Retinal pigment epithelial cell (primary cell): ENCODE results near the gene SEC14L5.

Source experiments
- DNase-seq: peaks from one replicate; pipeline ENCODE4 v3.0.0-alpha.2; 2010; ENCODE audit warnings: low read depth
- H3K4me3 ChIP-seq: 2 replicates; pipeline ENCODE4 v1.5.1; 2011; ENCODE audit warnings: mild to moderate bottlenecking, low read length, control low read depth, moderate library complexity
- TF ChIP-seq, protein P1 (sequence below): conservative IDR thresholded peaks from 2 replicates; pipeline ENCODE4 v1.5.1; 2011; ENCODE audit warnings: low read depth, low read length, control low read depth, inconsistent platforms

SEC14L5 gene

DNA sequence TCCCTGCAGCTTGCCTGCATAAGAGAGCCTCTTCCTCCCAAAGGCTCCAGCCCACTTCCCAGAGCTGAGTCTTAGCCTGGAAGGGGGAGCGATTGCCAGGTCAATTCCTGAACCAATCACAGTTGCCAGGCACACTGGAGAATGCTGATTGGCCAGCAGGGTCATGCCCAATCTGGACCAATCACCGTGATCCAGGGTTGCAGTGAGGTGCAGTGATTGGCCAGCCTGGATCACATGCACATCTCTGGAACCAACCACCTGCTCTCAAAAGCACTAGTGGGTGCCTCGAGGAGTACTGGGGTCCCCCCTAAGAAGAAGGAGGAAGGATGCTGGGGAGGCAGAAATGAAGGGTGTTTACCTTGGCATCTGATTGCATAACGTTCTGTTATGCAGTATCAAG is 57.2 kb downstream of the SEC14L5 start:
- H3K4me3 ChIP-seq: no peak overlapping the region
- TF ChIP-seq, protein P1, sequence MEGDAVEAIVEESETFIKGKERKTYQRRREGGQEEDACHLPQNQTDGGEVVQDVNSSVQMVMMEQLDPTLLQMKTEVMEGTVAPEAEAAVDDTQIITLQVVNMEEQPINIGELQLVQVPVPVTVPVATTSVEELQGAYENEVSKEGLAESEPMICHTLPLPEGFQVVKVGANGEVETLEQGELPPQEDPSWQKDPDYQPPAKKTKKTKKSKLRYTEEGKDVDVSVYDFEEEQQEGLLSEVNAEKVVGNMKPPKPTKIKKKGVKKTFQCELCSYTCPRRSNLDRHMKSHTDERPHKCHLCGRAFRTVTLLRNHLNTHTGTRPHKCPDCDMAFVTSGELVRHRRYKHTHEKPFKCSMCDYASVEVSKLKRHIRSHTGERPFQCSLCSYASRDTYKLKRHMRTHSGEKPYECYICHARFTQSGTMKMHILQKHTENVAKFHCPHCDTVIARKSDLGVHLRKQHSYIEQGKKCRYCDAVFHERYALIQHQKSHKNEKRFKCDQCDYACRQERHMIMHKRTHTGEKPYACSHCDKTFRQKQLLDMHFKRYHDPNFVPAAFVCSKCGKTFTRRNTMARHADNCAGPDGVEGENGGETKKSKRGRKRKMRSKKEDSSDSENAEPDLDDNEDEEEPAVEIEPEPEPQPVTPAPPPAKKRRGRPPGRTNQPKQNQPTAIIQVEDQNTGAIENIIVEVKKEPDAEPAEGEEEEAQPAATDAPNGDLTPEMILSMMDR: no peak
- no peak for DNase-seq

DNA sequence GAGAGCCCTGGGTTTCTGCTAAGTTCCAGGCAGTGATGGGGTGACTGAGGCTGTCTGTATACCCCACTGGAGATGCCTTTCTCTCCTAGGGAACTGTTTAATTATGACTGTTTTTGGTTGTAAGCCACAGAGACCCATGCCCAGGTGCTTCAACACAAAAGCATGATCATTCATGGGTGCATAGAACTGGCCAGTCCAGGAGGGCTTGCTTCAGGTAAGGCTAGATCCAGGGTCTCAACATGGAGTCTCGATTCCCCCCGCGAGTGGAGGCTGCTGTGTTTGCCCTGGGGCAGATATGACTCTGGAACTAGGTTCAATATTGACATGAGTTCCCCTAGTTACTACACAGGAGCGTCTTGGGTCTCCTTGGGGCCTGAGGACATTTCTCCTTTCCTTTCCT is 57.8 kb downstream of the SEC14L5 start:
- DNase-seq: no peak
- TF ChIP-seq, protein P1: no peak
- H3K4me3 ChIP-seq: no peak overlapping the region

DNA sequence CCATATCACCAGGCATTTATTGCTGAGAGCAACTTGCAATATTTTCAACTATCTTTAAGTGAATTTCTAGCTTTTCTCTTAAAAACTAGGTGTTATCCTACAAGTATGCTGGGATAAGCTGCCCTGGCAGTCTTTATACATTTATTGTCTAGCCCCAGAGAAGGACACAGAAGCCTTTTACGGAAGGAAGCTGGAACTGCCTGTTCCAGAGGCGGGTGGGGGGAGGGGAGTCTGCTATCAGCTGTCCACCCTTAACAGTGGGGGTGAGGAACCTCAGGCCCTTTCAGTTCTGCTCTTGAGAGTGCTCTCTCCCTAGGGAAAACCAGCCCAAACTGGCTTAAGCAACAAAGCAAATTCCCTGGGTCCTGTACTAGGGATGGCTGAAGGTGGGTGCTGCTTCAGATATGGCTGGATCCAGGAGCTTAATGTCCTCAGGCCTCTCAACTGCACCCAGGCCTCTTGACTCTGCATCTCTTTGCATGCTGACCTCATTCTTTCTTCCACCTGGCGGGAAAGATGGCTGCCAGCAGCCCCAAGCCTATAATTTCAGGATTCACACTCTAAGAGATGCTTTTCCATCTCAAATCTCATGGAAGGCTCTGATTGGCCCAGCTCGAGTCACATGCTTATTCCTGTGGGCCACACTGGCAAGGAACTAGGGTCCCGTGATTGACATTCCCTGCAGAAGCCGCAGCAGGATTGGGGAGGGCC is 59.0 kb downstream of the SEC14L5 start:
- no peak overlapping the region for H3K4me3 ChIP-seq
- no peak for DNase-seq
- TF ChIP-seq, protein P1: no peak

DNA sequence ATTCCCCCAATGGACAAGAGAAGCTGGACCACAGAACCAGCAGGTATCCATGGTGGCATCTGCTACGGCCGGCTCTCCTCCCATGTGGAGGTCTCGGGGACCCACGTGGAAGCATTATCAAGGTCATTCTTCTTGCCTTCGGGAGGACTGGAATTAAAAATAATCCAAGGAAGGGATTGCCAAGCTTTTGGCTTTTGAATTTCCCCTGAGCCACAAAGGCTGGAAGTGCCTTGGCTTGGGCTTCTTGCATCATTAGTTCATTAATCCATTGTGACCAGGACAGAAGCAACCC is 59.5 kb downstream of the SEC14L5 start:
- H3K4me3 ChIP-seq: no peak overlapping the region
- TF ChIP-seq, protein P1: no peak
- no peak for DNase-seq

DNA sequence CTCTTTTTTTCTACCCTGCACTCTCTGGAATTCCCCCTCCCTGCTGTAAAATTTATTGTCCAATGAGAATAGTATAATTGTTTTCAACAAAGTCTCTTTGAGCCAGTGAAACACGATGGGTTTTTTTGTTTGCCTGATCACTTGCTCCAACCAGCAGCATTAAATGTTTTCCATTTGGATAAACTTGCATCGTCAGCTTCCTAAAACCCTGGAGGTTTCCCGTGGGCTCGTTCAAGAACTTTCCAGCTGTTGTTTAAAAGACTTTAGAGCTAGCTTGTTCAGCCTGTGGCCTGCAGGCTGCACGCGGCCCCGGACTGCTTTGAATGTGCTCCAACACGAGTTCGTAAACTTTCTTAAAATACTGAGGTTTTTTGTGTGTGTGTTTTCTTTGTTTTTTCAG is 60.7 kb downstream of the SEC14L5 start:
- TF ChIP-seq, protein P1: no peak
- DNase-seq: no peak
- no peak overlapping the region for H3K4me3 ChIP-seq

DNA sequence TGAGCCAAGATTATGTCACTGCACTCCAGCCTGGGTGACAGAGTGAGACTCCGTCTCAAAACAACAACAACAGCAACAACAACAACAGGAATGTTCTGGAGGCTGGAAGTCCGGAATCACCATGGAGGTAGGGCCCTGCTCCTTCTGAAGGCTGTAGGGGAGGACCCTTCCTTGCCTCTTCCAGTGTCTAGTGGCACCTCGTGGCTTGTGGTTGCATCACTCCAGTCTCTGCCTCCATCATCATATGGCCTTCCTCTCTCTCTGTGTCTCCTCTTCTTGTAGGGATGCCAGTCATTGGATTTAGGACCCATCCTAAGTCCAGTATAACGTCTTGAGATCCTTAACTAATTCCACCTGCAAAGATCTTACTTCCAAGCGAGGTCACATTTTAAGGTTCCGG is 61.6 kb downstream of the SEC14L5 start:
- H3K4me3 ChIP-seq: no peak overlapping the region
- DNase-seq: no peak
- TF ChIP-seq, protein P1: no peak

DNA sequence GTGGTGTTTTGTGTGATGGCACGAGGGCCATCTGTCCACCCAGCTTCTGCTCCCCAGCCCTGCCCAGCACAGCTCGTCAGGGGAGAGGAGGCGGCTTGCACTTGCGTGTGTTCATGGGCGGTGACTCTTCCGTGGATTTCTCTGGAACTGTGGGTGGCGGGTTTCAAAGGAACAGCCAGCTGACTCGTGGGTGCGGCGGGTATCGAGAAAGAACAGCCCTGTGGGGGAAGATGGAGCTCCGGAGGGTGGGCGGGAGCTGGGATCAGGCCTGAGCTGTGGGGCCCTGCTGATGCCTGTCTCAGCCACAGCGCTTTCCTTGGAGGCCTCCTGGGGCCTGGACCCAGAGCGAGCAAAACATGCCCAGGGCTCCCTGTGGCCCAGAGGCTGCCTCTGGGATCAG is 62.4 kb downstream of the SEC14L5 start:
- DNase-seq: no peak
- H3K4me3 ChIP-seq: no peak overlapping the region
- TF ChIP-seq, protein P1: no peak
